Measurements from ENCODE around the gene ITPR3. TPM values are rescaled to one million over a fixed set of nuclear protein-coding genes. Genes with fewer than 3 reads are reported as not detected.

The ITPR3 gene
- total and polyA plus RNA-seq, 4 donors: 0.49 to 2.8 (median 0.71) TPM

DNA sequence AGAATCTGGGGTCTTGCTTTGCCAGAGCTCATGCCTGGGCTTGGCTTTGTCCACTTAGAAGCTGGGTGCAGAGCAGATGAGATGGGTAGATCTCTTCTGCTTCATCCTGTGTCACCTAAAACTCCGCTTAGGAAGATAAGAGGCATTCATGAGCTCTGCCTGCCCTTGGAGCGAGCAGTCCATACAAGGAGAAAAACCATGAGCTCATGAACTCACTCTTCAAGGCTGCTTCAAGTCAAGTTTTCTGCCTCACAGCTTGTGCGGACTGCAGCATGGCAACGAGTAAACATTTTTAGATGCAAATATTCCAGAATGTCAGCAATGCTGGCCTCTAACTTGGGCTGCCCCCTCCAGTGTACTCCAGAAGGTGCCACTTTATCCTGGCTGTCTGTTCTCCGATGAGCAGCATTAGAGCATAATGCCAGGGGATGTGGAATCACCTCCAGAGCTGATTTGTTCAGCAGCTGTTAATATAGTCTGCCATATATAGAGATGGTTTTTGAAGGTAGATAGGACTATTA lies 101.0 kb downstream of the ITPR3 start:
- H3K9me3 ChIP-seq (ENCODE audit: control insufficient read depth in 4 of 4, low read length in 3 of 4): no peaks in the 10 kb centered on the region
- H3K4me1 ChIP-seq (ENCODE audit: control insufficient read depth in 4 of 4, insufficient read depth in 4 of 4, low read length in 3 of 4): peaks cover 0 to 5% (median 3%) of the 10 kb centered on the region in 4 donors
- H3K9ac ChIP-seq (ENCODE audit: low read depth in 1 of 2, low read length in 2 of 2): no peak overlapping the region
- WGBS: 94% methylated on average over 5 of the region's 5 CpGs
- H3K27ac ChIP-seq (ENCODE audit: low read depth in 1 of 2, low read length in 2 of 2): no peak overlapping the region
- DNase-seq (ENCODE audit: low spot score): no peak
- TF ChIP-seq SP1 (IDR thresholded peaks at IDR 0.05) (no peak), RAD21 (IDR thresholded peaks at IDR 0.05) (no peak), CTCF (IDR thresholded peaks at IDR 0.05; ENCODE audit: low read depth, low read length, missing input control) (no peak), RXRA (IDR thresholded peaks at IDR 0.05) (no peak), FOXA1 (IDR thresholded peaks at IDR 0.05) (no peak), EGR1 (IDR thresholded peaks at IDR 0.05; ENCODE audit: low read depth in 2 of 2) (no peak), YY1 (IDR thresholded peaks at IDR 0.05) (no peak), HNF4A (conservative IDR thresholded peaks at IDR 0.05) (no peak), FOXA2 (IDR thresholded peaks at IDR 0.05) (no peak), JUND (IDR thresholded peaks at IDR 0.05) (no peak)
- TF ChIP-seq, protein P1, sequence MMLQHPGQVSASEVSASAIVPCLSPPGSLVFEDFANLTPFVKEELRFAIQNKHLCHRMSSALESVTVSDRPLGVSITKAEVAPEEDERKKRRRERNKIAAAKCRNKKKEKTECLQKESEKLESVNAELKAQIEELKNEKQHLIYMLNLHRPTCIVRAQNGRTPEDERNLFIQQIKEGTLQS (IDR thresholded peaks at IDR 0.05): no peak
- TF ChIP-seq, protein P2, sequence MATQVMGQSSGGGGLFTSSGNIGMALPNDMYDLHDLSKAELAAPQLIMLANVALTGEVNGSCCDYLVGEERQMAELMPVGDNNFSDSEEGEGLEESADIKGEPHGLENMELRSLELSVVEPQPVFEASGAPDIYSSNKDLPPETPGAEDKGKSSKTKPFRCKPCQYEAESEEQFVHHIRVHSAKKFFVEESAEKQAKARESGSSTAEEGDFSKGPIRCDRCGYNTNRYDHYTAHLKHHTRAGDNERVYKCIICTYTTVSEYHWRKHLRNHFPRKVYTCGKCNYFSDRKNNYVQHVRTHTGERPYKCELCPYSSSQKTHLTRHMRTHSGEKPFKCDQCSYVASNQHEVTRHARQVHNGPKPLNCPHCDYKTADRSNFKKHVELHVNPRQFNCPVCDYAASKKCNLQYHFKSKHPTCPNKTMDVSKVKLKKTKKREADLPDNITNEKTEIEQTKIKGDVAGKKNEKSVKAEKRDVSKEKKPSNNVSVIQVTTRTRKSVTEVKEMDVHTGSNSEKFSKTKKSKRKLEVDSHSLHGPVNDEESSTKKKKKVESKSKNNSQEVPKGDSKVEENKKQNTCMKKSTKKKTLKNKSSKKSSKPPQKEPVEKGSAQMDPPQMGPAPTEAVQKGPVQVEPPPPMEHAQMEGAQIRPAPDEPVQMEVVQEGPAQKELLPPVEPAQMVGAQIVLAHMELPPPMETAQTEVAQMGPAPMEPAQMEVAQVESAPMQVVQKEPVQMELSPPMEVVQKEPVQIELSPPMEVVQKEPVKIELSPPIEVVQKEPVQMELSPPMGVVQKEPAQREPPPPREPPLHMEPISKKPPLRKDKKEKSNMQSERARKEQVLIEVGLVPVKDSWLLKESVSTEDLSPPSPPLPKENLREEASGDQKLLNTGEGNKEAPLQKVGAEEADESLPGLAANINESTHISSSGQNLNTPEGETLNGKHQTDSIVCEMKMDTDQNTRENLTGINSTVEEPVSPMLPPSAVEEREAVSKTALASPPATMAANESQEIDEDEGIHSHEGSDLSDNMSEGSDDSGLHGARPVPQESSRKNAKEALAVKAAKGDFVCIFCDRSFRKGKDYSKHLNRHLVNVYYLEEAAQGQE (IDR thresholded peaks at IDR 0.05): no peak
- no peak overlapping the region for H3K4me3 ChIP-seq (ENCODE audit: low read depth in 1 of 3, low read length in 3 of 3)
- no peaks in the 10 kb centered on the region for H3K36me3 ChIP-seq (ENCODE audit: control insufficient read depth in 4 of 4, insufficient read depth in 3 of 4, low read depth in 1 of 4, low read length in 3 of 4)
- no peaks in the 10 kb centered on the region for H3K27me3 ChIP-seq (ENCODE audit: control insufficient read depth in 4 of 4, insufficient read depth in 4 of 4, low read length in 3 of 4)

DNA sequence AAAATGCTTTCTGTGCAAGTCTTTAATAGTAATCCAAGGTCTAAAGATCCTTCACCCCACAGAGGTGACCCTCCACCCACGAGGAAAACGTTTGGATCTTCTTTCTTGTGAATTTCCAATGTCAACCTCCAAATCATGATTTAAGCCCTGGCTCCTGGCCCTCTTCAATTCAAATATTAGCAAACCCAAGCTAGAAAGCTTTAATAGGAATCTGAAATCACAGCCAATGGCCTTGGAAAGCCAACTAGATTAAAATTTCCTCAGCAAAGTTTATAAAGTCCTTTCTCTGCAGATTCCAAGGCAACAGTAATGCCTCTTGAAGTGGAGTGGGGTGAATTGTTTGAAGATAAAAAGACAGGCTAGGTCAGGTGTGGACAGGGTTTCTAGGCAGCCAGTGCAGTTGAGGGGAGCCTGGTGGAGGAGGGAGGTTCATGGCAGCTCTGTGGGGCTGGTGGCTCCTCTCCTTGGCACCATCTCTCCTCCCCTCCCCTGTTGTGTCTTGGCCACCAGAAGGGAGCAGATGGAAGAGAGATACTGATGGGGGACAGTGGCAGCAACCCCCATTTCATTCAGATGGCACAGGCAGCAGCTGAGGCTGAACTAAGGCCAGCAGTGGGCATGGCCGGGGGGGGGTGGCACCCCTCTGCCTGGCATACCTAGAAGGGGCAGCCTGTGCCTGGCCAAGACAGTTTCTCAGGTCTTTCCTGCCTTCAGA lies 102.4 kb downstream of the ITPR3 start:
- TF ChIP-seq MAX (IDR thresholded peaks at IDR 0.05): no peak
- no peak for TF ChIP-seq EGR1 (IDR thresholded peaks at IDR 0.05; ENCODE audit: low read depth in 2 of 2)
- TF ChIP-seq FOXA1 (IDR thresholded peaks at IDR 0.05): no peak
- TF ChIP-seq GABPA (IDR thresholded peaks at IDR 0.05 in 1 of 2, conservative IDR thresholded peaks at IDR 0.05 in 1 of 2): no peak
- no peak for TF ChIP-seq JUND (IDR thresholded peaks at IDR 0.05)
- TF ChIP-seq, protein P2 (IDR thresholded peaks at IDR 0.05): no peak
- TF ChIP-seq RAD21 (IDR thresholded peaks at IDR 0.05): no peak
- no peak for TF ChIP-seq YY1 (IDR thresholded peaks at IDR 0.05)
- TF ChIP-seq HNF4A (conservative IDR thresholded peaks at IDR 0.05): no peak
- TF ChIP-seq, protein P1 (IDR thresholded peaks at IDR 0.05): no peak
- no peaks in the 10 kb centered on the region for H3K9me3 ChIP-seq (ENCODE audit: control insufficient read depth in 4 of 4, low read length in 3 of 4)
- peaks cover 0 to 3% (median 0%) of the 10 kb centered on the region in 4 donors for H3K4me1 ChIP-seq (ENCODE audit: control insufficient read depth in 4 of 4, insufficient read depth in 4 of 4, low read length in 3 of 4)
- H3K36me3 ChIP-seq (ENCODE audit: control insufficient read depth in 4 of 4, insufficient read depth in 3 of 4, low read depth in 1 of 4, low read length in 3 of 4): no peaks in the 10 kb centered on the region
- no peaks in the 10 kb centered on the region for H3K27me3 ChIP-seq (ENCODE audit: control insufficient read depth in 4 of 4, insufficient read depth in 4 of 4, low read length in 3 of 4)
- H3K27ac ChIP-seq (ENCODE audit: low read depth in 1 of 2, low read length in 2 of 2): no peak overlapping the region
- WGBS: 50% methylated on average over 3 of the region's 3 CpGs
- no peak overlapping the region for H3K4me3 ChIP-seq (ENCODE audit: low read depth in 1 of 3, low read length in 3 of 3)
- no peak for DNase-seq (ENCODE audit: low spot score)
- no peak overlapping the region for H3K9ac ChIP-seq (ENCODE audit: low read depth in 1 of 2, low read length in 2 of 2)
